DND-41 (cell line): ENCODE data around the gene GXYLT1.

ENCODE experiments used
- ATAC-seq: fragments of 200-7000 bp; cut with Tn5 transposase; 3 replicates; pipeline ENCODE4 v1.9.1; 2021; ENCODE audit warnings: low read depth; ENCODE audit not compliant: insufficient read depth
- DNase-seq: peaks from one replicate; pipeline ENCODE4 v3.0.0-alpha.2; 2020
- H2AFZ ChIP-seq: 2 replicates; pipeline ENCODE4 v1.6.0; 2012; ENCODE audit warnings: low read depth, low read length
- H3K27ac ChIP-seq: 2 replicates; pipeline ENCODE4 v1.5.1; 2012; ENCODE audit warnings: low read length, inconsistent platforms
- H3K27me3 ChIP-seq: fragments of 200-600 bp; sonication (generic); 2 replicates; pipeline ENCODE4 v1.6.0; 2012; ENCODE audit warnings: low read length, mild to moderate bottlenecking, inconsistent platforms; ENCODE audit not compliant: insufficient read depth, poor library complexity
- H3K36me3 ChIP-seq: 2 replicates; pipeline ENCODE4 v1.5.1; 2012; ENCODE audit warnings: low read length, inconsistent platforms; ENCODE audit not compliant: insufficient read depth
- H3K4me1 ChIP-seq: 2 replicates; pipeline ENCODE4 v1.5.1; 2012; ENCODE audit warnings: mild to moderate bottlenecking, low read length; ENCODE audit not compliant: insufficient read depth
- H3K4me2 ChIP-seq: 2 replicates; pipeline ENCODE4 v1.6.0; 2012; ENCODE audit warnings: mild to moderate bottlenecking, moderate library complexity, low read length, inconsistent platforms; ENCODE audit not compliant: insufficient read depth
- H3K4me3 ChIP-seq, 2 experiments: fragments of 200-600 bp in 1 of 2; shearing (Covaris generic) in 1 of 2; 2 replicates each; pipeline ENCODE4 v1.5.1; 2012 to 2016; ENCODE audit warnings: inconsistent platforms in 2 of 2, low read length in 2 of 2, mild to moderate bottlenecking in 2 of 2, low read depth in 1 of 2, moderate library complexity in 1 of 2
- H3K79me2 ChIP-seq: 2 replicates; pipeline ENCODE4 v1.6.0; 2012; ENCODE audit warnings: low read length, inconsistent platforms; ENCODE audit not compliant: insufficient read depth
- H3K9ac ChIP-seq: 2 replicates; pipeline ENCODE4 v1.6.0; 2012; ENCODE audit warnings: low read depth, mild to moderate bottlenecking, inconsistent platforms, low read length, moderate library complexity
- H3K9me3 ChIP-seq: 2 replicates; pipeline ENCODE4 v1.5.1; 2012; ENCODE audit warnings: low read length, moderate library complexity, mild to moderate bottlenecking, inconsistent platforms; ENCODE audit not compliant: insufficient read depth, severe bottlenecking
- H4K20me1 ChIP-seq: 2 replicates; pipeline ENCODE4 v1.6.0; 2012; ENCODE audit warnings: low read length; ENCODE audit not compliant: insufficient read depth
- CTCF ChIP-seq: IDR thresholded peaks from 2 replicates; pipeline ENCODE4 v1.5.1; 2012; ENCODE audit warnings: borderline replicate concordance, low read length, moderate library complexity, mild to moderate bottlenecking; ENCODE audit not compliant: poor library complexity, severe bottlenecking; ENCODE audit errors: extremely low read depth
- EZH2 ChIP-seq: IDR thresholded peaks from 3 replicates; pipeline ENCODE4 v1.6.1; 2012; ENCODE audit warnings: borderline replicate concordance, low read depth, mild to moderate bottlenecking, moderate library complexity, low read length, inconsistent platforms; ENCODE audit not compliant: severe bottlenecking

Gene GXYLT1

GRCh38 chr12:42128327-42128726 is 16.3 kb downstream of the GXYLT1 start:
- Histone ChIP-seq H3K4me3 (no peak overlapping the region), H2AFZ (no peak overlapping the region), H3K4me1 (no peaks in the 10 kb centered on the region), H3K9ac (no peak overlapping the region), H3K4me2 (no peak overlapping the region), H4K20me1 (peaks cover 6% of the 10 kb centered on the region; the same call in 1 of the 2 replicates), H3K36me3 (no peaks in the 10 kb centered on the region), H3K9me3 (no peaks in the 10 kb centered on the region), H3K79me2 (peaks cover 19% of the 10 kb centered on the region), H3K27me3 (no peaks in the 10 kb centered on the region), H3K27ac (no peak overlapping the region)
- ATAC-seq (no peak), DNase-seq (no peak)
- no peak for TF ChIP-seq CTCF

GRCh38 chr12:42126963-42127362 is 17.7 kb downstream of the GXYLT1 start:
- Histone ChIP-seq H3K79me2 (peaks cover 21% of the 10 kb centered on the region), H4K20me1 (peaks cover 6% of the 10 kb centered on the region; the same call in 1 of the 2 replicates), H3K9ac (no peak overlapping the region), H2AFZ (no peak overlapping the region), H3K4me2 (no peak overlapping the region), H3K4me3 (no peak overlapping the region), H3K27ac (no peak overlapping the region), H3K9me3 (no peaks in the 10 kb centered on the region), H3K36me3 (no peaks in the 10 kb centered on the region), H3K27me3 (no peaks in the 10 kb centered on the region), H3K4me1 (no peaks in the 10 kb centered on the region)
- TF ChIP-seq CTCF: no peak
- TF ChIP-seq EZH2: no peak
- DNase-seq: no peak
- ATAC-seq: no peak

- Histone ChIP-seq H3K9ac (no peak overlapping the region), H3K4me2 (no peak overlapping the region), H3K4me1 (no peaks in the 10 kb centered on the region), H3K4me3 (no peak overlapping the region), H3K27ac (no peak overlapping the region), H3K9me3 (no peaks in the 10 kb centered on the region), H3K27me3 (no peaks in the 10 kb centered on the region), H3K36me3 (no peaks in the 10 kb centered on the region), H4K20me1 (peaks cover under 1% of the 10 kb centered on the region; the same call in 1 of the 2 replicates), H2AFZ (no peak overlapping the region), H3K79me2 (peaks cover 8% of the 10 kb centered on the region)
- TF ChIP-seq CTCF (no peak), EZH2 (no peak)
- ATAC-seq: no peak
- no peak for DNase-seq
Measured at GRCh38 chr12:42125388-42125767, 19.3 kb downstream of the GXYLT1 start.

GRCh38 chr12:42124764-42125387 is 19.8 kb downstream of the GXYLT1 start:
- ATAC-seq: no peak

More at GRCh38 chr12:42124764-42125387, 19.8 kb downstream of the GXYLT1 start:
- no peaks in the 10 kb centered on the region; the same call in 1 of the 2 replicates for H4K20me1 ChIP-seq
- H3K4me3 ChIP-seq: no peak overlapping the region
- H2AFZ ChIP-seq: no peak overlapping the region
- no peak for DNase-seq
- H3K9ac ChIP-seq: no peak overlapping the region
- H3K27me3 ChIP-seq: no peaks in the 10 kb centered on the region
- H3K79me2 ChIP-seq: peaks cover 4% of the 10 kb centered on the region; the same call in 1 of the 2 replicates
- H3K4me1 ChIP-seq: no peaks in the 10 kb centered on the region
- TF ChIP-seq EZH2 (no peak), CTCF (no peak)
- H3K36me3 ChIP-seq: no peaks in the 10 kb centered on the region
- H3K9me3 ChIP-seq: no peaks in the 10 kb centered on the region
- H3K4me2 ChIP-seq: no peak overlapping the region
- no peak overlapping the region for H3K27ac ChIP-seq
